CD8-positive, alpha-beta memory T cell (primary cell): ENCODE results near the gene STUM. TPM values are rescaled to one million over a fixed set of nuclear protein-coding genes. Genes with fewer than 3 reads are reported as not detected.
"Not testable (repeated sequence)": the region's sequence is repeated elsewhere in the genome, so short reads cannot be mapped to it uniquely, and the experiment has no call there.

ENCODE experiments used
- CTCF ChIA-PET: fragments of 350-600 bp; sonication (Branson Sonifier 250); formaldehyde crosslinking; loops from one replicate; lab custom pipeline; 2021; ENCODE audit warnings: antibody characterized with exemption; lab: Charles Lee
- POLR2A ChIA-PET: fragments of 350-600 bp; sonication (Branson Sonifier 250); formaldehyde crosslinking; loops from one replicate; lab custom pipeline; 2021; ENCODE audit warnings: antibody characterized with exemption; lab: Charles Lee
- DNase-seq, 5 donors: peaks; one replicate each; pipeline versions ENCODE4 v3.0.0 to v3.0.0-alpha.2; 2020 to 2022; ENCODE audit warnings: mixed read lengths in 1 of 5
- H3K27ac ChIP-seq: one replicate; pipeline ENCODE4 v1.7.0; 2013; ENCODE audit warnings: low read depth, mild to moderate bottlenecking, low read length, moderate library complexity
- H3K27me3 ChIP-seq: 2 replicates; pipeline ENCODE4 v1.7.0; 2013; ENCODE audit warnings: low read length, mild to moderate bottlenecking; ENCODE audit not compliant: insufficient read depth, poor library complexity, severe bottlenecking
- H3K36me3 ChIP-seq: 2 replicates; pipeline ENCODE4 v1.7.0; 2013; ENCODE audit warnings: mild to moderate bottlenecking, low read length, moderate library complexity; ENCODE audit not compliant: insufficient read depth
- H3K4me1 ChIP-seq: 2 replicates; pipeline ENCODE4 v1.7.0; 2013; ENCODE audit warnings: mild to moderate bottlenecking, low read length, moderate library complexity; ENCODE audit not compliant: insufficient read depth
- H3K4me3 ChIP-seq: 2 replicates; pipeline ENCODE4 v1.7.0; 2013; ENCODE audit warnings: mild to moderate bottlenecking, low read length
- H3K9me3 ChIP-seq: 2 replicates; pipeline ENCODE4 v1.7.0; 2013; ENCODE audit warnings: mild to moderate bottlenecking, low read length
- H3K27ac Mint-ChIP-seq, 8 donors: one replicate each; pipeline ENCODE4 v1.8.0; 2020 to 2021; ENCODE audit warnings: mixed read lengths in 8 of 8, mild to moderate bottlenecking in 6 of 8, inconsistent platforms in 3 of 8, moderate library complexity in 3 of 8
- H3K27me3 Mint-ChIP-seq, 2 donors: one replicate each; pipeline ENCODE4 v1.8.0; 2020 to 2021; ENCODE audit warnings: mixed read lengths in 2 of 2, mild to moderate bottlenecking in 1 of 2, moderate library complexity in 1 of 2
- H3K36me3 Mint-ChIP-seq, 3 donors: one replicate each; pipeline ENCODE4 v1.8.0; 2020 to 2021; ENCODE audit warnings: mixed read lengths in 3 of 3, inconsistent platforms in 1 of 3, mild to moderate bottlenecking in 1 of 3
- H3K4me1 Mint-ChIP-seq, 3 donors: one replicate each; pipeline ENCODE4 v1.8.0; 2020 to 2021; ENCODE audit warnings: mixed read lengths in 3 of 3, inconsistent platforms in 1 of 3, mild to moderate bottlenecking in 1 of 3
- H3K4me3 Mint-ChIP-seq, 7 donors: one replicate each; pipeline ENCODE4 v1.8.0; 2020 to 2021; ENCODE audit warnings: mixed read lengths in 7 of 7, mild to moderate bottlenecking in 6 of 7, moderate library complexity in 4 of 7, inconsistent platforms in 2 of 7
- H3K9me3 Mint-ChIP-seq, 5 donors: one replicate each; pipeline ENCODE4 v1.8.0; 2020 to 2022; ENCODE audit warnings: mixed read lengths in 5 of 5, mild to moderate bottlenecking in 3 of 5, moderate library complexity in 2 of 5, inconsistent platforms in 1 of 5
- polyA plus RNA-seq: library from polyadenylated mRNA; unstranded; fragments of 300-500 nt; fragmentation: Illumina TruSeq; gene quantifications from one replicate; pipeline ENCODE4 v1.2.3, GENCODE V29; 2021
- total RNA-seq, 2 experiments: library from RNA; stranded (reverse); gene quantifications; one replicate each; pipeline ENCODE4 v1.2.3, GENCODE V29; 2021

STUM gene
- total RNA-seq (not detected), polyA plus RNA-seq (0.13 TPM)

GRCh38 chr1:226548256-226549093 is at the start of gene STUM:
STUM (plus strand) TSS chr1:226548764; CDS start chr1:226548905, 141 bp downstream.
- ChIA-PET POLR2A (interaction anchor here (0.5 to 0.9 kb wide), 2 partner anchors 9 to 129 kb away, joined by 5 read pairs; no protein-coding TSS in a partner anchor), CTCF (interaction anchor here (0.6 to 5.3 kb wide), 7 partner anchors 8 to 257 kb away, joined by 3 to 34 read pairs (median 3); no protein-coding TSS in a partner anchor)
- peaks cover 28% of the 10 kb centered on the region for H3K27me3 ChIP-seq
- H3K9me3 ChIP-seq: no peaks in the 10 kb centered on the region
- Mint-ChIP-seq H3K4me1 (peaks cover 14 to 23% (median 20%) of the 10 kb centered on the region in 3 donors), H3K36me3 (peaks cover 0 to 3% (median 0%) of the 10 kb centered on the region in 3 donors), H3K4me3 (peak within 1 kb of the TSS; percentile 74 to 88 (median 80)), H3K27ac (peak within 1 kb of the TSS in 2 of 8 donors; percentile 19 to 30), H3K9me3 (no peaks in the 10 kb centered on the region), H3K27me3 (peaks cover 34 to 55% of the 10 kb centered on the region in 2 donors)
- no peaks in the 10 kb centered on the region for H3K36me3 ChIP-seq
- peaks cover 18% of the 10 kb centered on the region for H3K4me1 ChIP-seq
- DNase-seq: peak in 1 of 5 donors; percentile 25
- H3K4me3 ChIP-seq: peak within 1 kb of the TSS; percentile 46
- H3K27ac ChIP-seq: no peak within 1 kb of the TSS

GRCh38 chr1:226499699-226500098 is 48.9 kb upstream of the STUM start:
- DNase-seq, H3K36me3 Mint-ChIP-seq, H3K27ac Mint-ChIP-seq, POLR2A ChIA-PET, H3K4me1 ChIP-seq, H3K36me3 ChIP-seq, H3K4me3 ChIP-seq, H3K4me3 Mint-ChIP-seq, H3K27me3 ChIP-seq, H3K9me3 ChIP-seq, H3K27ac ChIP-seq, H3K4me1 Mint-ChIP-seq, H3K9me3 Mint-ChIP-seq, CTCF ChIA-PET: not testable (repeated sequence)
- peaks cover 7 to 24% of the 10 kb centered on the region in 2 donors for H3K27me3 Mint-ChIP-seq

- CTCF ChIA-PET: no interaction called here
- peaks cover 20 to 66% of the 10 kb centered on the region in 2 donors for H3K27me3 Mint-ChIP-seq
Measured at GRCh38 chr1:226506021-226506420, 42.5 kb upstream of the STUM start.

GRCh38 chr1:226506921-226507320 is 41.6 kb upstream of the STUM start:
- Histone ChIP-seq H3K4me3 (no peak overlapping the region), H3K4me1 (no peaks in the 10 kb centered on the region), H3K27ac (no peak overlapping the region), H3K36me3 (no peaks in the 10 kb centered on the region), H3K27me3 (peaks cover 18% of the 10 kb centered on the region), H3K9me3 (no peaks in the 10 kb centered on the region)
- no peaks in the 10 kb centered on the region for H3K36me3 Mint-ChIP-seq
- no peak overlapping the region for H3K27ac Mint-ChIP-seq
- peaks cover 0 to 2% (median 0%) of the 10 kb centered on the region in 5 donors for H3K9me3 Mint-ChIP-seq
- ChIA-PET CTCF (no interaction called here), POLR2A (interaction anchor here (0.6 kb wide), 1 partner anchor 54 kb away, joined by 3 read pairs; no protein-coding TSS in a partner anchor)
- no peak for DNase-seq
- no peaks in the 10 kb centered on the region for H3K4me1 Mint-ChIP-seq
- H3K4me3 Mint-ChIP-seq: no peak overlapping the region
- peaks cover 20 to 68% of the 10 kb centered on the region in 2 donors for H3K27me3 Mint-ChIP-seq

More at GRCh38 chr1:226506021-226506420, 42.5 kb upstream of the STUM start:
- H3K27ac ChIP-seq: no peak overlapping the region
- H3K27me3 ChIP-seq: peaks cover 18% of the 10 kb centered on the region
- H3K4me1 ChIP-seq: no peaks in the 10 kb centered on the region
- H3K4me3 Mint-ChIP-seq: no peak overlapping the region
- H3K27ac Mint-ChIP-seq: no peak overlapping the region
- no peak overlapping the region for H3K4me3 ChIP-seq
- H3K9me3 Mint-ChIP-seq: peaks cover 0 to 2% (median 0%) of the 10 kb centered on the region in 5 donors
- no peaks in the 10 kb centered on the region for H3K4me1 Mint-ChIP-seq
- H3K36me3 ChIP-seq: no peaks in the 10 kb centered on the region
- H3K9me3 ChIP-seq: no peaks in the 10 kb centered on the region
- POLR2A ChIA-PET: no interaction called here
- no peaks in the 10 kb centered on the region for H3K36me3 Mint-ChIP-seq
- no peak for DNase-seq

- Mint-ChIP-seq H3K27me3 (peaks cover 17 to 47% of the 10 kb centered on the region in 2 donors), H3K9me3 (peaks cover 0 to 2% (median 0%) of the 10 kb centered on the region in 5 donors), H3K4me1 (no peaks in the 10 kb centered on the region), H3K36me3 (no peaks in the 10 kb centered on the region), H3K4me3 (no peak overlapping the region), H3K27ac (no peak overlapping the region)
- Histone ChIP-seq H3K36me3 (no peaks in the 10 kb centered on the region), H3K4me3 (no peak overlapping the region), H3K9me3 (no peaks in the 10 kb centered on the region), H3K27me3 (peaks cover 13% of the 10 kb centered on the region), H3K27ac (no peak overlapping the region), H3K4me1 (no peaks in the 10 kb centered on the region)
- no peak for DNase-seq
- ChIA-PET CTCF (no interaction called here), POLR2A (no interaction called here)
Measured at GRCh38 chr1:226510453-226510852, 38.1 kb upstream of the STUM start.

GRCh38 chr1:226511296-226511695 is 37.3 kb upstream of the STUM start:
- Histone ChIP-seq H3K27ac (no peak overlapping the region), H3K36me3 (no peaks in the 10 kb centered on the region), H3K27me3 (peaks cover 13% of the 10 kb centered on the region), H3K4me1 (no peaks in the 10 kb centered on the region), H3K9me3 (no peaks in the 10 kb centered on the region), H3K4me3 (no peak overlapping the region)
- peaks cover 0 to 2% (median 0%) of the 10 kb centered on the region in 5 donors for H3K9me3 Mint-ChIP-seq
- peak overlapping the region in 1 of 8 donors; percentile 78 for H3K27ac Mint-ChIP-seq
- ChIA-PET CTCF (no interaction called here), POLR2A (no interaction called here)
- DNase-seq: no peak
- no peaks in the 10 kb centered on the region for H3K4me1 Mint-ChIP-seq
- no peaks in the 10 kb centered on the region for H3K36me3 Mint-ChIP-seq
- H3K4me3 Mint-ChIP-seq: no peak overlapping the region
- H3K27me3 Mint-ChIP-seq: peaks cover 13 to 40% of the 10 kb centered on the region in 2 donors

- peaks cover 9 to 31% of the 10 kb centered on the region in 2 donors for H3K27me3 Mint-ChIP-seq
- no peaks in the 10 kb centered on the region for H3K4me1 Mint-ChIP-seq
- H3K9me3 ChIP-seq: no peaks in the 10 kb centered on the region
- no peaks in the 10 kb centered on the region for H3K36me3 ChIP-seq
- no peak overlapping the region for H3K4me3 Mint-ChIP-seq
- H3K27ac ChIP-seq: no peak overlapping the region
- POLR2A ChIA-PET: no interaction called here
- CTCF ChIA-PET: no interaction called here
- no peaks in the 10 kb centered on the region for H3K36me3 Mint-ChIP-seq
- H3K4me3 ChIP-seq: no peak overlapping the region
- H3K9me3 Mint-ChIP-seq: peaks cover 0 to 2% (median 0%) of the 10 kb centered on the region in 5 donors
- peak overlapping the region in 1 of 8 donors; percentile 16 for H3K27ac Mint-ChIP-seq
- H3K4me1 ChIP-seq: no peaks in the 10 kb centered on the region
- H3K27me3 ChIP-seq: peaks cover 8% of the 10 kb centered on the region
- no peak for DNase-seq
Measured at GRCh38 chr1:226512076-226512728, 36.4 kb upstream of the STUM start.

- H3K4me1 ChIP-seq: no peaks in the 10 kb centered on the region
- Mint-ChIP-seq H3K27me3 (peaks cover 16 to 17% of the 10 kb centered on the region in 2 donors), H3K9me3 (no peaks in the 10 kb centered on the region), H3K4me3 (no peak overlapping the region), H3K4me1 (no peaks in the 10 kb centered on the region), H3K27ac (peak overlapping the region in 1 of 8 donors; percentile 78), H3K36me3 (no peaks in the 10 kb centered on the region)
- no peaks in the 10 kb centered on the region for H3K9me3 ChIP-seq
- no peak for DNase-seq
- no peaks in the 10 kb centered on the region for H3K27me3 ChIP-seq
- H3K36me3 ChIP-seq: no peaks in the 10 kb centered on the region
- no peak overlapping the region for H3K27ac ChIP-seq
- POLR2A ChIA-PET: interaction anchor here (0.7 kb wide), 1 partner anchor 27 kb away, joined by 3 read pairs; no protein-coding TSS in a partner anchor
- CTCF ChIA-PET: no interaction called here
- no peak overlapping the region for H3K4me3 ChIP-seq
Measured at GRCh38 chr1:226518375-226518774, 30.2 kb upstream of the STUM start.
